ENCODE data around the gene RELN.
"Not testable (repeated sequence)": the region's sequence is repeated elsewhere in the genome, so short reads cannot be mapped to it uniquely, and the experiment has no call there.

The RELN gene

GRCh38 chr7:103989200-103989784, at the start of gene RELN:
TSS of gene RELN (minus strand) at chr7:103989658. CDS start at chr7:103989356, 302 bp downstream.
- peak; percentile 39 for DNase-seq (ENCODE audit: low read depth)

GRCh38 chr7:104038136-104038535, 48.7 kb upstream of the RELN start:
- DNase-seq (ENCODE audit: low read depth), result no peak

DNA sequence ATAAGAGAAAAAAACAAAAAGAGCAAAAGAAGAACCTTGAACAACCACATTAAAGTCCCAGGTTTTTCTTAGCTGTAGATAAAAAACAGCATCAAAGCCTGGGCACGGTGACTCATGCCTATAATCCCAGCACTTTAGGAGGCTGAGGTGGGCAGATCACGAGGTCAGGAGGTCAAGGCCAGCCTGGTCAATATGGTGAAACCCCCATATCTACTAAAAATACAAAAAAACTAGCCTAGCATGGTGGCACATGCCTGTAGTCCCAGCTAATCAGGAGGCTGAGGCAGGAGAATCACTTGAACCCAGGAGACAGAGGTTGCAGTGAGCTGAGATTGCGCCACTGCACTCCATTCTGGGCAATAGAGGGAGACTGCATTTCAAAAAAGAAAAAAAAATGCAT, 47.4 kb upstream of the RELN start:
- DNase-seq (ENCODE audit: low read depth), result not testable (repeated sequence)

DNA sequence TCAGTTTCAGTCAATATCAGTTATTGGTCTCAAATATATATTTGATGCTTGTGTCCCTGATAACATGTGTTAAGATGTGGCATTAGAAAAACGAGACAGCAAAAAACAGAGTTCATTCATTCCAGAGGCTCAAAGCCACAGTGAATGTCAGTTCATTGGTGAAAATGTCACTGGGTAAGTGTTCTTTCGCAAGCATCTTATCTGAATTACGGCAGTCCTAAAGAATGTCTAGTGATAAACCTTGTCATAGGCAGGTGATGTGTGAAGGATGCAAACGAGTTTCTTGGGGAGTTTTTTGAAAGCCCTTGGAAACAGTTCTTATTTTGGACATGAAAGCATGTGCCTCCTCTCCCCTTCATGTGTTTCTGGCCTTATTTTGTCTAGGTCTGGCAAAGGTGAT, 45.9 kb upstream of the RELN start:
- DNase-seq (ENCODE audit: low read depth), result no peak

GRCh38 chr7:104034679-104035078, 45.2 kb upstream of the RELN start:
- DNase-seq (ENCODE audit: low read depth), result no peak

DNA sequence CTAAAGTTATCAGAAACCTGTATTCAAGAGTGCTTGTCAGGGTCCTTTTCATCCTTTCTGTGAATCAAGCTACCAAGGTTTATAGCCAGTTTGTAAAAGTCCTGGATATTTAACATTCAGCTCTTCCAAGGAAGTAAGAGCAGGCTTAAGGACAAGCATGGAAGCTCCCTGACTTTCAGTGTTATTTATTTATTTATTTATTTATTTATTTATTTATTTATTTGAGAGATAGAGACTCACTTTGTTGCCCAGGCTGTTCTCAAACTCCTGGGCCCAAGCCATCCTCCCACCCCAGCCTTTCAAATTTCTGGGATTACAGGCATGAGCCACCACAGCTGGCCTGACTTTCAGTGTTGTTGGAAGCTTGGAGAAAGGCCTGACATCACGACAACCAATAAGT, 44.4 kb upstream of the RELN start:
- no peak for DNase-seq (ENCODE audit: low read depth)

DNA sequence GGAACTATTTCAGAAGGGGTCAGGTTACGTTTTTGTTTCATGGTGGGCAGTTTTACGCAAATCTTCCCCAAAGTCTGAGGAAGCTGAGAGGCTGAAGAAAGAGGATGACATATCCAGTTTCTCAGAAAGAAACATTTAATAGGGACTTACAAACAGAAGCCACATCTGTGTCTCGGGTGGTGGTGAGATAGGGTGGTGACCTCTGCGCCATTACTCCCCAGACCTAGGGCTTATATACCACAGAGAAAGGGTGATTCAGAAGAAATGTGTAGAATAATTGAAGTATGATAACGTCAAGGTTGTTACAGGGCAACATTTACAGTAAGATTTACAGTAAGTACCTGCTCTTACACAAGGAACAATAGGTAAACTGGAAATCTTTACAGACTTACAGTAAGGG, 43.0 kb upstream of the RELN start:
- DNase-seq (ENCODE audit: low read depth), result no peak

DNA sequence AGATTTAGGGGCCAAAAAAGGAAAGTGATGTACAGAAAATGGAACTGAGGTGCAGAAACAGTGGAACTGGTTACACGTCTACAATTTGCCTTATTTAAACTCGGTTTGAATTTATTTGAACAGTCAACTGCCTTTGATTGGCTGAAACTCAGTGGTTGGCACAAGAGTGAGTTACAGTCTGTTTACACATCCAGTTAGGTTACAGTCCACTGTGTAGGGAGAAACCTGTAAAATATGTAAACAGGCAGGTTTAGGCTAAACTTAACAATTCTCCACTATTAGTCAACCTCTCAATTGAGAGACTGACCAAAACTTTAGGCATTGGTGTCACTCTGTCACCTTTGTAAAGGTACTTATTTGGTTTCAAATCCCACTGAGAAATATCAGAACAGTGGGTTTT, 40.3 kb upstream of the RELN start:
- no peak for DNase-seq (ENCODE audit: low read depth)

DNA sequence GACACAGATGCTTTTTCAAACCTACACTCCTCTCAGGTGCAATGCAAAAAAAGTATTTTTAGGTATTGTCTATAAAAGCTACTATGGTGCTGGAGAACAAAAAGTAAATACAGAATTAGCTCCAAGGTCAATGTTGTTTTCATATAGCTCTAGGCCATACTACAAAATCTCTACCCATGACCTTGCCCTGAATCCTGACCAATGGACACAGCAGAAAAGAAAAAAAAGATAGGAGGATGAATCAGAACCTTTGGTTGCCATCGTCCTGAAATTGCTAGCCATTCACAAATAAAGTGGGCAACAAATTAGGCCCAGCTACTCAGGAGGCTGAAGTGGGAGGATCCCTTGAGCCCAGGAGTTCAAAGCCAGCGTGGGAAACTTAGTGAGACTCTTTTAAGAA, 35.2 kb upstream of the RELN start:
- DNase-seq (ENCODE audit: low read depth), result no peak

GRCh38 chr7:104023100-104023499, 33.6 kb upstream of the RELN start:
- no peak for DNase-seq (ENCODE audit: low read depth)

DNA sequence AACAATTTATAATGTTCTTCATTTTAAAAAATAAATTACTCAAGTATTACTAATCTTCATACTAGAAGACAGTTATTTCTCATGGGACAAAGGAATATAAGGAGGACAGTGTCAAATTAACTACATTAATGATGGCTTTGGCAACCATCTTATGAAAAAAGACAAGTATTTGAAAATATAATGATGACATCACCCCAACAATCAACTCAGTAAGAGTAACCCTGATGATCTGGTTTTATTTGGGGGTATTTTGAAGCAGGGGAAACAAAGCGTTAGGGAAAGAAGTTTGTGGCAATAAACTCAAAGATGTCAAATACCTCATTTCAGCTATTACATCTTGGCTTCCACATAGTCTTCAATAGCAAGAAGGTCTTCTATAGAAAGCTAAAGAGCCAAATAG, 29.0 kb upstream of the RELN start:
- DNase-seq (ENCODE audit: low read depth), result no peak

- DNase-seq (ENCODE audit: low read depth), result no peak
These were observed 27.5 kb upstream of the RELN start for GRCh38 chr7:104017001-104017400.

DNA sequence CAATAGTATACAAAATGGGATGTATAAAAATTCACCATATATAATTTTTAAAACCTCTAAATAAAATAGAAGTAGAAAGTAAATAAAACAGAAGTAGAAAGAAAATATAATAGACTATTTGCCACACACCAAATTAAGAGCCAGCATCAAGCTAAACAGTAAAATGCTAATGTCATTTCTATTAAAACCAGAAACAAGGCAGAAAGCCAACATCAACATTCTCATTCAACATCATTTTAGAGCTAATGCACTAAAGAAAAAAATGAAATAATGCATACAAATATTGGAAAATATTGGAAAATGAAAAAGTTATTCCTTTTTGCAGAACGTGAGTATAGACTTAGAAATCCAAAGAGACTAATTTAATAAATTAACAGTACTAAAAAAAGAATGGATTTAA, 23.4 kb upstream of the RELN start:
- no peak for DNase-seq (ENCODE audit: low read depth)

- no peak for DNase-seq (ENCODE audit: low read depth)
These were observed 22.4 kb upstream of the RELN start for GRCh38 chr7:104011829-104012228.

DNA sequence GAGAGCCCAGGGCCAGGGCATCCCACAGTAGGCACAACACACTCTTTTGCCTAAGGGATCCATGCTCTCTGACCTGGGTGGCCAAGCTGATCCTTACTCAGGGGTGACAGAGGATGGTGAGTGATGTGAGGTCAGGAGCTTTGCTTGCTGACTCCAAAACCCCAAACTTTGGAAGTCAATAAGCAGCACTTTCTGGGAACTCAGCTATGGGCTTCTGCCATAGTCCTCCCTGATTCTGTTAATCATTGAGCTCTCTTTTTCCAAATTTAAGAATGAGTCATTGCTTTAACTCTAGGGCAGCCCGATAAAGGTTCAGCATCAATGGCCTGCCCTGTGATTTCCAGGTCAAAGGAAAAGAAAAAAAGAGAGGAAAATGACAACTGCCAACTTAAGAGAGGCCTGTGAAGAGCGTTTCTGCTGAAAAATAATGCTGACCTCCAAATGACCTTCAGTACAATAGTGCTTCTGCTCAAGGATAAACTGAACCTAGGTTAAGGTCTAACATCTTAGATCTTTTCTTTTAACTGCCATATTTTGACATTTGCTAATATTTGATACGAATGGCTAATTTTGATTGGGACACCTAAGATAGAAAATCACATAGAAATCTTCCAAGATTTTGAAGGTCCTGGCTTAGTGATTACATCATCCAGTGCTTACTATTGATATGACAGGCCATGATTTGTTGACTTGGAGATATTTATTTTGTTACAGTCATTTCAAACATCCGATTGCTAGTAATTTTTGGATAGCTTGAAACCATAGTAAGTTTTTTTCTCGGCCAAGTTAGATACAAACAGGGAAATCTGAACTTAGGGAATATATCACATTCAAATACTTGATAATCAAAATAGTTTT, 20.8 kb upstream of the RELN start:
- DNase-seq (ENCODE audit: low read depth), result no peak

DNA sequence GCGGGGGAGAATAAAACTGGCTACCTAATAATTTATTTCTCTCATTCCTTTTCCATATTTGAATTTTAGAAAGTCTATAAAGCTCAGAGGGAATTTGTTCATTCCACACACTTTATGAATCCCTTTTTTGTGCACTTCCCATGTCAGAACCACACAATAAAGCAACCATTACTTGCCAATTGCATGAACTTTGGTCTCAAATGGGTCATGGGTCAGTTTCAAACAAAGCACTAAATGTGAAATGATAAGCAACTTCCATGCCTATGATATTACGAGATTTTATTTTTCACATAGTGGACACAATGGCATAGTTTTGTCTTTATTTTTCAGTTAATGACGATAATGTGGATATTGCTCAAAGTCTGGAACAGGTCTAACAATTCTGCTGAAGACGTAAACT, 18.6 kb upstream of the RELN start:
- no peak for DNase-seq (ENCODE audit: low read depth)

DNA sequence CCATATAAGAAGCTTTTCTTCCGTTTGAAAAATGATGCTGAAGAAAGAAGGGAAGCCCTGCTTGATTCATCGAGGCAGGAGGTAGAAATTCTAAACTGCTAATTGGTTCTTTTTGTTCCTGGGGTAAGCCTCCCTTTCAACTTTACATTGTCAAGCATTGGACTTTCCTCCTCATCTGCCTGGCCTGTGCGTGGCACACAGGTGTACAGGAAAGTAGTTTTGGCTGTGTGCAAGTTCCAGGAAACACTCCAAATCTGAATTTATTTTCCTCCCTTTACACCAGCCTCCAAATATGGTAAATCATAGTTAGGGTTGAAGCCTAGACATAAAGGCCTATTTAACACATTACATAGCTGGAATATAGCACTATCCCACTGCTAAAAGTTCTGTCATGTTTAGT, 18.2 kb upstream of the RELN start:
- no peak for DNase-seq (ENCODE audit: low read depth)

- DNase-seq (ENCODE audit: low read depth), result peak; percentile 47
These were observed 15.7 kb upstream of the RELN start for GRCh38 chr7:104005197-104005596.

DNA sequence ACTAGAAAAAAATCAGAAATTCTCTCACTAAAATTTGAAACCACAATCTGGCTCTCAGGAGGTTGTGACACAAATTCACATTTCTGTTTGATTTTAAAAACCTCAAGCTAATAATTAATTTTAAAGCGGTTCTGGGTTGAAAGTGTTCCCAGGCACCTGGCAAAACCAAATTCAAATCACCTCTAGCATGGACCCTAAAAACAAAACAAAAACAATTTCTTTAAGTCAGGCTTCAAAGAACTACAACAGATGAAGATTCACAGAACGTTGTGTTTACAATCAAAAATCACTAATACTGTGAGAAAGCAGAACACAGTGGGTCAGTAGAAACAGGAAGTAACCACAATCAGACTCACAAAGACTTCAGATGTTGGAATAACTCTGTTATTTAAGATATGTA, 7.2 kb upstream of the RELN start:
- DNase-seq (ENCODE audit: low read depth), result no peak

DNA sequence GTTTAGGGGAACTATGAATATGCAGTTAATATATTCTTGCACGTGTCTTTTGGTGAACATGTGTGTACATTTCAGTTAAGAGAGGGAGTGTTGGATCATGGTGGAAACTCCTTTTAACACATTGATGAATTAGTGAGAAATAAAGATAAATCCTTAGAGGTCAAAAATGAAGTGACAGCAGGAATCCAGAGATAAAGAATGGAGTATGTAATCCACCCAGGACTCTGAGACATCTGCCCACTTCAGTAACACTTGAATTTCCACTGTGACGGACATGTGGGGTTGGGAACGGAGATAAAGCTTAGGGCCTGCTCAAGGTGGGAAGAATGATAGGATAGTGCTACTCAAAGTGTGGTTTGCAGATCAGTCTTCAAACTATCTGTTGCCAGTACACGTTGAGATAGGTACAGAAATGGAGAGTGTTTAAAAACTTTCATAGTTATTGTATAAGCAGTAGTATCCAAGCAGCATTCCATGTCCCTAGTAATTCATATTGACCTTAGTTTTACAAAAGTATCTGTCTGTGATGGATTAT, 6.6 kb upstream of the RELN start:
- no peak for DNase-seq (ENCODE audit: low read depth)

DNA sequence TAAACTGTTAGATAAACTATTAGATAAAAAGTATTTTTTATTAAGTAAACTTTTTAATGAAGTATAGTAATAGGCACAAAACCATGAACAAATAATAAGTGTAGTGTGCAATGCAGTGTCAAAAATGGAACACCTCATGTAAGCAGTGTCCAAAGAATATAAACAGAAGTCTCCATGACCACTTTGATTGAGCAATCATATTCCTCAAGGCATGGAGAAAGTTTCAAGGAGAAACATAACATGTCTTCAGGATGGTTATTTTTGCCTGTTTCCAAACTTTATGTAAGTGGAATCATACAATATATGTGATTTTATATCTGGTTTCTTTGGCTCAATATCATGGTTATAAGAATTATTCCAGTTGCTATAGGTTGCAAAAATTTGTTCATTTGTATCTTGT, 6.1 kb upstream of the RELN start:
- no peak for DNase-seq (ENCODE audit: low read depth)

- DNase-seq (ENCODE audit: low read depth), result peak; percentile 32
These were observed 4.1 kb upstream of the RELN start for GRCh38 chr7:103993551-103993950.

DNA sequence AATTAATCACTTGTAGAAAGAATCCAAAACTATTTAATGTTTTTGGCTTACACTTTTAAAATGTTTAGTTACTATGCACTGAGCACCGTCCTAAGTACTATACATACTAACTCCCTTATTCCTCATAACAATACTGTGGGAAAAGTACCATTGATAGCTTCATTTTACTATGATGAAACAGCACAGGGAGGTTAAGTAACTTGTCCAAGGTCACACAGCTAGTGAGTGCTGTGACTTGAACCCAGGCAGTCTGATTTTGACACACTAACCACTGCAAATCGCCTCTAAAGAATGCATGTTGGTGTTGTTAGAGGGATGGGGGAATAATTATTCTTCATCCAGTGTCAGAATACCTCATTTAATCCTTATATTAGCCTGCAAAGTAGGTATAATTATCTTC, 1.9 kb upstream of the RELN start:
- no peak for DNase-seq (ENCODE audit: low read depth)

- no peak for DNase-seq (ENCODE audit: low read depth)
These were observed 1.5 kb upstream of the RELN start for GRCh38 chr7:103990991-103991390.

All from EH (cell line).